ENCODE results near the gene HEATR1. TPM values are rescaled to one million over a fixed set of nuclear protein-coding genes. Genes with fewer than 3 reads are reported as not detected.

Gene HEATR1
- total RNA-seq, 1 donor from 2014 or later = 33.3 TPM

- H3K4me1 Mint-ChIP-seq (ENCODE audit: unreplicated experiment) = no peaks in the 10 kb centered on the region
- no peaks in the 10 kb centered on the region for H3K27me3 Mint-ChIP-seq (ENCODE audit: unreplicated experiment)
- TF ChIP-seq, protein P1, sequence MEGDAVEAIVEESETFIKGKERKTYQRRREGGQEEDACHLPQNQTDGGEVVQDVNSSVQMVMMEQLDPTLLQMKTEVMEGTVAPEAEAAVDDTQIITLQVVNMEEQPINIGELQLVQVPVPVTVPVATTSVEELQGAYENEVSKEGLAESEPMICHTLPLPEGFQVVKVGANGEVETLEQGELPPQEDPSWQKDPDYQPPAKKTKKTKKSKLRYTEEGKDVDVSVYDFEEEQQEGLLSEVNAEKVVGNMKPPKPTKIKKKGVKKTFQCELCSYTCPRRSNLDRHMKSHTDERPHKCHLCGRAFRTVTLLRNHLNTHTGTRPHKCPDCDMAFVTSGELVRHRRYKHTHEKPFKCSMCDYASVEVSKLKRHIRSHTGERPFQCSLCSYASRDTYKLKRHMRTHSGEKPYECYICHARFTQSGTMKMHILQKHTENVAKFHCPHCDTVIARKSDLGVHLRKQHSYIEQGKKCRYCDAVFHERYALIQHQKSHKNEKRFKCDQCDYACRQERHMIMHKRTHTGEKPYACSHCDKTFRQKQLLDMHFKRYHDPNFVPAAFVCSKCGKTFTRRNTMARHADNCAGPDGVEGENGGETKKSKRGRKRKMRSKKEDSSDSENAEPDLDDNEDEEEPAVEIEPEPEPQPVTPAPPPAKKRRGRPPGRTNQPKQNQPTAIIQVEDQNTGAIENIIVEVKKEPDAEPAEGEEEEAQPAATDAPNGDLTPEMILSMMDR (IDR thresholded peaks at IDR 0.05; ENCODE audit: unreplicated experiment) = no peak
- H3K4me3 Mint-ChIP-seq (ENCODE audit: unreplicated experiment) = no peak overlapping the region
- H3K27ac Mint-ChIP-seq (ENCODE audit: unreplicated experiment) = no peak overlapping the region
- no peak for DNase-seq (ENCODE audit: low spot score)
- H3K9me3 Mint-ChIP-seq (ENCODE audit: unreplicated experiment) = no peaks in the 10 kb centered on the region
- peaks cover 34% of the 10 kb centered on the region for H3K36me3 Mint-ChIP-seq (ENCODE audit: low read depth, unreplicated experiment)
Observed at GRCh38 chr1:236556606-236557005, 47.7 kb downstream of the HEATR1 start.

DNA sequence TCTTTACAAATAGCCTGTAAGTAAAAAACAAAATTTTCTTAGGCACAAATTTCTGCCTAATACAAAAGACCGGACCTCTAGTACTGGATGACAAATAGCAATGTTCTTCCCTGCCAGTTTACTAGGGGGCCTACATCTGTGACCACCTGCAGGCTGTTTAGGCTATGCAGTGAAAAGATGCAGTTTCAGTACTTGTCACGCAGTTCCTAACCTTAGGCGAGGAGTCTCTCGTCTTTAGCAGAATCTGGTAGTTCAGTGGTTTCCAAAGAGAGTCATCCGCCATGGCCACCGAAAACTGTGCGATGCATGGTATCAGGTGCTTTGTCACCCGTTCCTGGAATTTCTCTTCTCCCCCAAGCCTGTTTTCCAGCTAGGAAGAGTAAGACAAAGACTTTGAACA lies 50.9 kb downstream of the HEATR1 start:
- Mint-ChIP-seq H3K27me3 (ENCODE audit: unreplicated experiment) (no peaks in the 10 kb centered on the region), H3K36me3 (ENCODE audit: low read depth, unreplicated experiment) (peaks cover 45% of the 10 kb centered on the region)

GRCh38 chr1:236552901-236553300 lies 51.4 kb downstream of the HEATR1 start:
- no peaks in the 10 kb centered on the region for H3K9me3 Mint-ChIP-seq (ENCODE audit: unreplicated experiment)
- no peak overlapping the region for H3K4me3 Mint-ChIP-seq (ENCODE audit: unreplicated experiment)
- H3K36me3 Mint-ChIP-seq (ENCODE audit: low read depth, unreplicated experiment) = peaks cover 42% of the 10 kb centered on the region
- H3K4me1 Mint-ChIP-seq (ENCODE audit: unreplicated experiment) = no peaks in the 10 kb centered on the region
- no peak for DNase-seq (ENCODE audit: low spot score)
- TF ChIP-seq, protein P1 (IDR thresholded peaks at IDR 0.05; ENCODE audit: unreplicated experiment) = no peak
- no peaks in the 10 kb centered on the region for H3K27me3 Mint-ChIP-seq (ENCODE audit: unreplicated experiment)
- no peak overlapping the region for H3K27ac Mint-ChIP-seq (ENCODE audit: unreplicated experiment)

More for the DNA sequence above, 50.9 kb downstream of the HEATR1 start:
- no peak for DNase-seq (ENCODE audit: low spot score)
- Mint-ChIP-seq H3K4me1 (ENCODE audit: unreplicated experiment) (no peaks in the 10 kb centered on the region), H3K4me3 (ENCODE audit: unreplicated experiment) (no peak overlapping the region), H3K9me3 (ENCODE audit: unreplicated experiment) (no peaks in the 10 kb centered on the region), H3K27ac (ENCODE audit: unreplicated experiment) (no peak overlapping the region)
- TF ChIP-seq, protein P1 (IDR thresholded peaks at IDR 0.05; ENCODE audit: unreplicated experiment) = no peak

GRCh38 chr1:236552096-236552495 lies 52.2 kb downstream of the HEATR1 start:
- Mint-ChIP-seq H3K27ac (ENCODE audit: unreplicated experiment) (no peak overlapping the region), H3K4me1 (ENCODE audit: unreplicated experiment) (no peaks in the 10 kb centered on the region), H3K9me3 (ENCODE audit: unreplicated experiment) (no peaks in the 10 kb centered on the region), H3K27me3 (ENCODE audit: unreplicated experiment) (no peaks in the 10 kb centered on the region), H3K4me3 (ENCODE audit: unreplicated experiment) (no peak overlapping the region), H3K36me3 (ENCODE audit: low read depth, unreplicated experiment) (peaks cover 50% of the 10 kb centered on the region)
- TF ChIP-seq, protein P1 (IDR thresholded peaks at IDR 0.05; ENCODE audit: unreplicated experiment) = no peak
- DNase-seq (ENCODE audit: low spot score) = no peak

DNA sequence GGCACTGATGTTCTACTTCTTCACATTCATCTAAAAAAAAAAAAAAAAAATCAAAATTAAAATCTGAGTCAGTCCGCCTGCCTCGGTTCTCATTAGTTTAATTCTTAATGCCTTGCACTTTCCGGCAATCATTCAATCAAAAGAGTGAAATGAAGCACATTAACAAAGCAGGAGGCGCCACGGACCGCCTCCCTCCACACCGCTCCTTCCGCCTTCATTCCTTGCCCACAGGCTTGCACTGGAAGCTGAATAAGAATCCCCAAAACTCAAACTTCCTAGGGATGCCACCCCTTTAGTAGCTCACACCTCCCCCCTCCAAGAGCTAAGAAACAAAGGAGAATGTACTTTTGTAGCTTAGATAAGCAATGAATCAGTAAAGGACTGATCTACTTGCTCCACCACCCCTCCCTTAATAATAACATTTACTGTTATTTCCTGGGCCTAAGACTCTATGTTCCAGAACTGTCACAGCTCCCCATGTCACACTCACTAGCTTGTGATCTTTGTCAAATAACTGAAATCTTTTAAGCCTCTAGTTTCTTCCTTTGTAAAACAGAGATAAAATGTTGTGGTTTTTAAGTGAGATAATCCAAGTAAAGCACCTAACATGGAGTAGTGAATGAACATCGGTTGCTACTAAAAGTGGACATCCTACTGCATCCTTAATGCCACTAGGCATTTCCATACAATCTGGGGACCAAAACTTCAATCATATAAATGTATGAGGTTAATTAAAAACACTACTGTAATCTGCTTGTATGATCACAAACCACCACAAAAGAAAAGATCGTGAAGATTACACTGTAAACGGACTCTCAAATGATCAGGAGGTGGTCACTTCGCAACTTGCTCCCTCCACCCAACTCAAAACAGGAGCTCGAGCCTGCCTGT lies 53.1 kb downstream of the HEATR1 start:
- Mint-ChIP-seq H3K27me3 (ENCODE audit: unreplicated experiment) (no peaks in the 10 kb centered on the region), H3K9me3 (ENCODE audit: unreplicated experiment) (no peaks in the 10 kb centered on the region), H3K4me3 (ENCODE audit: unreplicated experiment) (no peak overlapping the region), H3K4me1 (ENCODE audit: unreplicated experiment) (no peaks in the 10 kb centered on the region), H3K27ac (ENCODE audit: unreplicated experiment) (no peak overlapping the region), H3K36me3 (ENCODE audit: low read depth, unreplicated experiment) (peaks cover 46% of the 10 kb centered on the region)
- DNase-seq (ENCODE audit: low spot score) = no peak
- TF ChIP-seq, protein P1 (IDR thresholded peaks at IDR 0.05; ENCODE audit: unreplicated experiment) = no peak

Data from endothelial cell (in vitro differentiated cells).